Measurements from ENCODE around the gene PNMT. TPM values are rescaled to one million over a fixed set of nuclear protein-coding genes. Genes with fewer than 3 reads are reported as not detected.

PNMT gene
- polyA plus RNA-seq, 1 experiment, result not detected

DNA sequence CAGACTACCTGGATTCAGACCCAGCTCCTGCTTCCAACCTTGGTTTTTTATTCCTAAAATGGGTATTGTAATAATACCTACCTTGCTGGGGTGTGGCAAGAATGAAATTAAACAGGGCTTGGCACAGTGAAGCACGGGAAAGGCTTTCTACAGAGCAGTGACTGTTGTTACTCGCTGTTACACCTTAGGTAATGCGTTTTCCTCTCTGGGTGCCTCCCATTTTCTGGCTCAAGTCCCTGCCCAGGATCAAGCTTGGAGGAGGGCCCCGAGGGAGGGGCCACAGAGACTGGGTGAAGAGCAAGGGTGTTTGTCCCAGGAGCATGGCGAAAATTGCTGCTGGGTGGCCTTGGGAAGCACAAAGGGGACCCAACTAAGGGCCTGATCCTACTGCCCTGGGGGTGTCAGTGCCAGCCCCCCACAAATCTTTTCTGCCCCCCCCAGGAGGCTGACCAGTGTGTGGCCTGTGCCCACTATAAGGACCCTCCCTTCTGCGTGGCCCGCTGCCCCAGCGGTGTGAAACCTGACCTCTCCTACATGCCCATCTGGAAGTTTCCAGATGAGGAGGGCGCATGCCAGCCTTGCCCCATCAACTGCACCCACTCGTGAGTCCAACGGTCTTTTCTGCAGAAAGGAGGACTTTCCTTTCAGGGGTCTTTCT, 48.8 kb downstream of the PNMT start:
- Histone ChIP-seq H3K9me3 (ENCODE audit: control insufficient read depth, insufficient read depth, low read length) (no peaks in the 10 kb centered on the region; the same call in 1 of the 2 replicates), H3K4me3 (ENCODE audit: low read depth, low read length) (no peak overlapping the region), H3K27me3 (ENCODE audit: control insufficient read depth, insufficient read depth, low read length) (no peaks in the 10 kb centered on the region), H3K27ac (ENCODE audit: low read depth, low read length) (no peak overlapping the region)
- TF ChIP-seq, protein P1, sequence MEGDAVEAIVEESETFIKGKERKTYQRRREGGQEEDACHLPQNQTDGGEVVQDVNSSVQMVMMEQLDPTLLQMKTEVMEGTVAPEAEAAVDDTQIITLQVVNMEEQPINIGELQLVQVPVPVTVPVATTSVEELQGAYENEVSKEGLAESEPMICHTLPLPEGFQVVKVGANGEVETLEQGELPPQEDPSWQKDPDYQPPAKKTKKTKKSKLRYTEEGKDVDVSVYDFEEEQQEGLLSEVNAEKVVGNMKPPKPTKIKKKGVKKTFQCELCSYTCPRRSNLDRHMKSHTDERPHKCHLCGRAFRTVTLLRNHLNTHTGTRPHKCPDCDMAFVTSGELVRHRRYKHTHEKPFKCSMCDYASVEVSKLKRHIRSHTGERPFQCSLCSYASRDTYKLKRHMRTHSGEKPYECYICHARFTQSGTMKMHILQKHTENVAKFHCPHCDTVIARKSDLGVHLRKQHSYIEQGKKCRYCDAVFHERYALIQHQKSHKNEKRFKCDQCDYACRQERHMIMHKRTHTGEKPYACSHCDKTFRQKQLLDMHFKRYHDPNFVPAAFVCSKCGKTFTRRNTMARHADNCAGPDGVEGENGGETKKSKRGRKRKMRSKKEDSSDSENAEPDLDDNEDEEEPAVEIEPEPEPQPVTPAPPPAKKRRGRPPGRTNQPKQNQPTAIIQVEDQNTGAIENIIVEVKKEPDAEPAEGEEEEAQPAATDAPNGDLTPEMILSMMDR (IDR thresholded peaks at IDR 0.05; ENCODE audit: low read depth, low read length), result no peak
- ChIA-PET CTCF (interaction anchor here (1.0 kb wide), 1 partner anchor 13 kb away, joined by 10 read pairs; no protein-coding TSS in a partner anchor), POLR2A (no interaction called here)
- no peak for DNase-seq (ENCODE audit: low read depth, low spot score)

DNA sequence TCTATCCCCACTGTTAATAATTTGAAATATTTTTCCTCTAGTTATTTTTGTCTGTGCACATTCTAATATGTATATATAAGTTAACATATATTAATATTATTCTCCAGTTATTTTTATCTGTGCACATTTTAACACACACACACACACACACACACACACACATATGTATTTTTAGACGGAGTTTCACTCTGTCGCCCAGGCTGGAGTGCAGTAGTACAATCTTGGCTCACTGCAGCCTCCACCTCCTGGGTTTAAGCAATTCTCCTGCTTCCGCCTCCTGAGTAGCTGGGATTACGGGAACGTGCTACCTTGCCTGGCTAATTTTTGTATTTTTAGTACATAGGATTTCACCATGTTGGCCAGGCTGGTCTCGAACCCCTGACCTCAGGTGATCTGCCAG, 49.4 kb downstream of the PNMT start:
- POLR2A ChIA-PET, result no interaction called here
- DNase-seq (ENCODE audit: low read depth, low spot score), result no peak
- TF ChIP-seq, protein P1 (IDR thresholded peaks at IDR 0.05; ENCODE audit: low read depth, low read length), result no peak
- Histone ChIP-seq H3K27ac (ENCODE audit: low read depth, low read length) (no peak overlapping the region), H3K4me3 (ENCODE audit: low read depth, low read length) (no peak overlapping the region), H3K9me3 (ENCODE audit: control insufficient read depth, insufficient read depth, low read length) (no peaks in the 10 kb centered on the region; the same call in 1 of the 2 replicates), H3K27me3 (ENCODE audit: control insufficient read depth, insufficient read depth, low read length) (no peaks in the 10 kb centered on the region)
- CTCF ChIA-PET, result interaction anchor here (1.2 kb wide), 1 partner anchor 94 kb away, joined by 3 read pairs; no protein-coding TSS in a partner anchor

DNA sequence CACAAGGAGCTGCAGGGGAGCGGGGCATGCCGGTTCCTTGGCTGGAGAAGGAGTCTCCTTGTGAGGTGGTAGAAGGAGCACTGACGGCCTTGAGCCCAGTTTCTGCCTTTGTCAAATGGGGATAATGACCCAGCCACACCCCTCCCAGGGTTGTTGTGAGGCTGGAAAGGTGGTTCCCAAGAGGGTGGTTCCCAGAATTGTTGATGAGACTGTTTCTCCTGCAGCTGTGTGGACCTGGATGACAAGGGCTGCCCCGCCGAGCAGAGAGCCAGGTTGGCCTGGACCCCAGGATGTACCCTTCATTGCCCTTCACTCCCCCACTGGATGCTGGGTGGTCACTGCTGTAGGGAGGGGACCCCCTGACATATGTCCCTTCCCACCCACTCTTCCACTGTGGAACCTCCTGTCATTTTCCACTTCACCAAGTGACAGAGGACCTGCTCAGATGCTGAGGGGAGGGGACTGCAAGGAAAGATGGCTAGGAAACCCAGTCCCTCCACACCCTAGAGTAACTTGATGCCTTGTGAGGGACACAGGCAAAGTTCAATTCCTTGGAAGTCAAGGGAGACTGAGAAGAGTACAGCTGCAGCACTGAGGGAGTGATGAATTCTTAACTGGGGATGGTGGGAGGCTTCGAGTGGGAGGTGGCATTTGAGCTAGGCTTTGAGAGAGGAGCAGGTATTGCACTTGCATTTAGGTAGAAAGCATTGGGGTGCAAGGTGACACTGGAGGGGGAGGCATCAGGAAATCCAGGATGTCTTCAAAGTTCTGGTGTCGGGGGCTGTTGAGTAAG, 51.5 kb downstream of the PNMT start:
- CTCF ChIA-PET, result interaction anchor here (2.7 kb wide), 1 partner anchor 10 kb away, joined by 17 read pairs; the partner anchor contains the start of gene MIEN1
- no peak for DNase-seq (ENCODE audit: low read depth, low spot score)
- H3K9me3 ChIP-seq (ENCODE audit: control insufficient read depth, insufficient read depth, low read length), result no peaks in the 10 kb centered on the region; the same call in 1 of the 2 replicates
- H3K27me3 ChIP-seq (ENCODE audit: control insufficient read depth, insufficient read depth, low read length), result no peaks in the 10 kb centered on the region
- TF ChIP-seq, protein P1 (IDR thresholded peaks at IDR 0.05; ENCODE audit: low read depth, low read length), result no peak
- no peak overlapping the region for H3K27ac ChIP-seq (ENCODE audit: low read depth, low read length)
- POLR2A ChIA-PET, result no interaction called here
- H3K4me3 ChIP-seq (ENCODE audit: low read depth, low read length), result no peak overlapping the region

Other genes starting within 250 kb of the PNMT start
- gene MED1, start 217.2 kb upstream of the PNMT start, polyA plus RNA-seq (2011; rRNA removed), result 36.9 and 43.9 TPM in 2 replicates
- 21.7 and 24.3 TPM in 2 replicates for gene CDK12, start 207.0 kb upstream of the PNMT start, polyA plus RNA-seq (2011; rRNA removed)
- not detected in 2 replicates for gene NEUROD2, start 60.5 kb upstream of the PNMT start, polyA plus RNA-seq (2011; rRNA removed)
- not detected in 2 replicates for gene PPP1R1B, start 41.5 kb upstream of the PNMT start, polyA plus RNA-seq (2011; rRNA removed)
- 43.3 and 44.7 TPM in 2 replicates for gene STARD3, start 31.3 kb upstream of the PNMT start, polyA plus RNA-seq (2011; rRNA removed)
- gene TCAP, start 3.1 kb upstream of the PNMT start, polyA plus RNA-seq (2011; rRNA removed), result 0.09 and 0.12 TPM in 2 replicates
- gene PGAP3, start 19.6 kb downstream of the PNMT start, polyA plus RNA-seq (2011; rRNA removed), result 9.6 and 13.9 TPM in 2 replicates
- gene ERBB2, start 31.6 kb downstream of the PNMT start, polyA plus RNA-seq (2011; rRNA removed), result 21.2 and 27.9 TPM in 2 replicates
- gene MIEN1, start 62.1 kb downstream of the PNMT start, polyA plus RNA-seq (2011; rRNA removed), result 31.9 and 45.4 TPM in 2 replicates
- gene GRB7, start 69.5 kb downstream of the PNMT start, polyA plus RNA-seq (2011; rRNA removed), result 0.05 and 0.14 TPM in 2 replicates
- not detected in 2 replicates for gene IKZF3, start 195.9 kb downstream of the PNMT start, polyA plus RNA-seq (2011; rRNA removed)
- not detected in 2 replicates for gene ZPBP2, start 199.7 kb downstream of the PNMT start, polyA plus RNA-seq (2011; rRNA removed)

Measured in AG04450 (cell line).